ENCODE results near the gene GALNT14.

GALNT14 gene

DNA sequence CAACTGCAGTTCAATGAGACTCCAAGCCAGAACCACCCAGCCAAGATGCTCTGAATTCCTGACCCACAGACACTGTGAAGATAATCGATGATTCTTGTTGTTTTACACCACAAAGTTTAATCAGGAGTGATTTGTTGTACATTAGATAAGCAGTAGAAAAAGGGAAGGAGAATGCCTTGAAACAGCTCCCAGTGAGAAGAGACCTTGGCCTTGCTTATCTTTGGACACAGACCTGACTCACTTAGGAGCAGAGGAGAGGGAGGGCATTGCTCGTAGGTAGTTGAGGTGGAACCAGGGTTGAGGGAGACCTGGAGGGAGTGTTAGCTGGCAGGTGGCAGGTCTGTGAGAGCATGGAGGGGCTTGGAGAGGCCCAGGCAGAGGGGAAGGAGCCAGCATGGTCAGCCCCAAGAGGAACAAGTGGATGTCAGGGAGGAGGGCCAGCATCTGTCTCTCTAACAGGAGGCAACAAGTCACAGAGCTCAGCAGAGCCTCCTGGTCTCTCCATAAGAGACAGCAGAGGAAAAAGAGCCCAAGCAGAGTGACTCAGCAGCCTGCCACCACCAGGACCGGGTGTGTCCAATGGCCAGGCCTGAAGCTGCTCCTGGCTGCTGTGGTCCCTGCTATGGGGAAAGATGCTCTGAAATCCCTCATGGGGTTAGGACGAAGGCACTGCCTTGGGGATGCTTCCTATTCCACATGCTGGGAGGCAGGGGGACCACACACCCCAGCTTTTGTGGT, 169.4 kb downstream of the GALNT14 start:
- DNase-seq = no peak

DNA sequence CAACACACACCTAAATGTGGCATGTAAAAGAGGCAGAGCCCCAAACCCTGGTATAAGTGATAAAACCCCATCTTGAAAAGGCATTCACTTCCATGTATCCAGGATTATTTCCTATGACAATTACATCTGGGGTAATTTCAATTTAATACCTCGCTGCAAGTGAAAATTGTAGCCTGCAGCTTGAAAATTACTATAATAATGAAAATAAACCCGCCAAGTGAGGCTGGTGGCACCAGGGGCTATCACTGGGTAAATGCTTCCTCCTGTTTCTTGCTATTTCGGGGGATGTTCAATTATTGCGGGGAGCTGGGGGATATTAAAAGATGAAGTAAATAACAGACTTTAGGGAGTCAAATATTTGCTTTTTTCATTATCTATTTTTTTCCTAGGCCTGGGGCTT, 171.5 kb downstream of the GALNT14 start:
- DNase-seq = no peak

DNA sequence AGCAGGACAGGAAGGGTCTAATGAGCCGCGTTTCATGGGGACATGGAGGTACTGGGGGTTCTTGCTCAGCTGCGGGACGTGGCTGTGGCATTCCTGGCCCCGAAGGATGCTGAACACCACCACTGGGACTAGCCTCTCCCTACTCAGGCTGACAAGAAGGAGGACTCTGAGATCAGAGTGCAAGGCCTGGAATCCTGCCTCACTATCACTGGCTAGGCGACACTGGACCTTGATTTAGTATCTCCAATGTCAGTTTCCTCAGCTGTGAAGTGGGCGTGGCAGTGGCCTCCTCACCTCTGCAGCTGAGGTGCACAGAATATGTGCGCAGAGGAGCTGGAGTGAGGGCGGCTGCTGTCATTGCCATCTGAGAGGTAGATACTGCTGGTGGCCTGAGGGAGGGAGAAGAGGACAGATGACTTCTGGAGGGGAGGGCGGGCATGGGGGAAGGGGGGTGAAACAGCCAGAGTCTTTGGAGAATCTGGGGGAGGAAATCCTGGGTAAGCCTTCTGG, 173.2 kb downstream of the GALNT14 start:
- no peak for DNase-seq

DNA sequence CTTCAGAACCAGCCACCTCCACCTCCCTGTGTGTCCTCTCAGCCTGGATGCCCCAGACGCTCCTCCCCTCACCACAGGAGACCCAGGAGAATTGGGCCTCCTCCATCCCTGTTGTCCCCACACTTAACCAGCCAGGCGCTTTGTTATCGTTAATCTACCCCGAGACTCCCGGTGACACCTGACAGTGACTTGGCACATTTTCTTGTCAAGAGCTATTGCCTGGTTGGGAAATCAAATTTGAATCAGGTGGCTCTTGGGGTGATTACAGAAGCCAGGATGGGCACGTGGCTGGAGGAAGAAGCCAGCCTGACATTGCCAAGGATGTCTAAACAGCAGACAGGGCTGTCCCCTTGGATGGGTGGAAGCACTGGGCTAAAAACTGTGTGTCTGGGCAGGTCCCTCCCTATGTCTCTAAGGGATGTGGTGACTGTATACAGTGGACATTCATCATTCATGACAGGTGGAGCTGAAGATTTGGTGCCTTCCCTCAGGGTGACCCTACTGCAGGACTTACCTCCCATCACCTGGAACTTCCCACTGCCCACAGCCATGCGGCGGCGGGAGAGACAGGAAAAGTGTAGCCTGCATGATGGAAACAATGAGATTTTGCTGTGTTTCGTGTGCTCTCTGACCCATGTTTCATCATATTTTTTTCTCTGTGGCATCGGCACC, 173.8 kb downstream of the GALNT14 start:
- no peak for DNase-seq

DNA sequence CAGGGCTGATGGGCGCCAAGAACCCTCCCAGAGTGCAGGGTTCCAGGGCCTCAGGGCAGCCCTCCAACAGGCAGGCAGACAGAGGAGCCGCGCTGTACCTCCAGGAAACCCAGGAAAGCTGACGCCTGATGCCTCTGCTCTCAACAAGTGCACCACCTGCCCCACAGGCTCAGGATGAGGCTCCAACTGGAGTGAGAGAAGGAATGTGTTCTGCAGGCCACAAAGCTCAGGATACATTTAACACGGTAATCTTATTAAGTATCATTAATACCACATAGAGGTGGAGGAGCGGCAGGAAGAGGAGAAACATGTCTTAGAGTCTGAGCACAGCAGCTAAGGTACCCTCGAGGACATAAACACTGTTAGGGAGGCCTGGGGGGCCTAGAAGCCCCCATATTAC, 175.1 kb downstream of the GALNT14 start:
- no peak for DNase-seq

DNA sequence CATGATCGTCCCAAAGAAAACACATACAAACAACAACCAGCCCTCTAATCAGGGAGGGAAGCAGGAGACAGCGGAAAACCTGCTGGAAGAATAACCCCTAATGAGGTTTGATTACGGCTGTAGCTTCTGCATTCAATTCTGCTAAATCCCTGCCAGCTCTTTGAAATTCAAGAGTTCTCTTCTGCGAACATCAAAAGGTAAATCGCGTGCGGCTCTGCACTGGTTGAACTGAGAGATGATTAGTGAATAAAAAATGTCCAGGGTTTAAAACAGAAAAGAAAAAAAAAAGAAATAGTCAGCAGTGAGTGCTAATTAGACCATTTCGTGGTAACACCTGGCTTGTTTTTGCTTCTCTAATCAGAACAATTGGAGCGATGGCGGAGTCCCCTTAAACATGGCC, 178.0 kb downstream of the GALNT14 start:
- no peak for DNase-seq

DNA sequence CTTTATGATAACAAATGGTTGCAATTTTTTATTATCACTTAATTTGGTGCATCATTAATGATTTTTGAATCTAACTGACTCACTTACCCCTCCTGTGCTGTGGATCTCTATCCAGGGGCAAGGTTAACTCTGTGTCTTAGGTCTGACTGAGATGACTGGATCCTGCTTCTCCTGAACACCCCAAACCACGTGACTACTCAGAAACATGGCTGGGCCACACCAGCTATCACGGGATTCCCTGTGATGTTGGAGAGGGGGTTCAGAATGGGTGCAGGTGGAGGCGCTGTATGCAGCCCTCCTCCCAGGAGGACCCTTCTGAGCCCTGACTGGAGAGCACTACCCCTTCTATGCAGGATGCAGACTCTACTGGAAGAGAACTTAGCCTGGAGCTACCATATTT, 178.6 kb downstream of the GALNT14 start:
- no peak for DNase-seq

DNA sequence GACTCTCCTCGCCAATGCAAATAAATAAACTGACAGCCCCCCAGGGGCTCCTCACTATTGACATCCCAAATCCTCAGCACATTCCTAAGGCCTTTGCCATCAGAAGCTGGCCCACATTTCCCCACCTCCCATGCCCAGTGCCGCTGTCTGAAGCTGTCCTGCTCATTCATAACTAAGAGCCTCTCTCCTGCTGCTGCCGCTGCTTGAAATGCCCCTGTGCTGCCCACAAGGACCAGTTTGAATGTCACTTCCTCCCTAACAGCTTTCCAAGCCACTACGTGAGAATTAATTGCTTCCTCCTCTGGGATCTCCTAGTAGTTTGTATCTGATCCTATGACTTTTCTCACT, 179.3 kb downstream of the GALNT14 start:
- DNase-seq = no peak

DNA sequence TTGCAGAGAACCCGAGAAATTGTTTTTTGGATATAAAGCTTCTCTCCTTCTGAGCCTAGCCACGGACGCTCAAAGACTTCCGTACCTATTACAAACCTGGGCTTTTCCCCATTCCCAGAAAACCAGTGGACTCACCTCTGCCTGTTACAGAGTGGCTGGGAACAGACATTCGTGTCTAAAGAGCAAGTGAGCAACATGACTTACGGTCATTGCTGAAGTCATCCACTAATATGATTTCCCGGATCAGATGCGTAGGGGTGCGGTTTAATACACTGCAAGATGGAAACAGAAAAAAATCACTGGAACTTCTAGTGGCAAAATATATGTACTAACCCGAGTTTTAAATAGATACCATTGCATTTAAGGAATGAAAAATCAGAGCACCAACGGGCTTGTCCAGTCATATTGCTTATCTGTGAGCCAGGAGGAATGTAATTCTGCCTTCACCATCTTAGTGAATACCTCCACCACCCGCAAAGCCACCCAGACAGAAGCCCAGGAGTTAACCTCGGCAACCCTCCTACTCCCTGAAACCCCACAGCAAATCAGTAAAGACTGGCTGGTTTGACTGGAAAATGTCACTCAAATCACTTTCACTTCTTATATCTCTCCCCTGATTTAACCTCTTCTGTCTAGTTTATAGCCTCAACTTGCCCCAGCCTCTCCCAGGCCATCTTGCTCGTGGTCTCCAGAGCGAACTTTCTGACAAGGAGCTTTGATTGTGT, 179.9 kb downstream of the GALNT14 start:
- no peak for DNase-seq

DNA sequence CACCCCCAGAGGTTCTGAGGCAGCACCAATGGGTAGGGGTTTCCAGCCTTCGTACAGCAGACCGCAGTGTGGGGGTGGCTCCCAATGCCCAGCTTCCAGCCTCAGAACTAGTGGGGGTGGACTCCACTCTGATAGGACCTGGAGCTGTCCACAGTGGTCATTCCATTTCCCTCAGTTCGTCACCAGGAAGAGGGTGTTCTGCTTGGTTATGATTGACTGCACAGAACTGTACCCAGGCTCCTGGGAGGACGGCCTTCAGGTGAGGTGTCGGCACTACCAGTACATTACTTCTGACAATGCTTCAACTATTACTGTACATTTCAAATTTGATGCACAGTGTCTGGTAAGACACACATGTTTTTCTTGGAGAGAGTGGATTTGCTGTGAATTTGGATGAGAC, 180.6 kb downstream of the GALNT14 start:
- no peak for DNase-seq

DNA sequence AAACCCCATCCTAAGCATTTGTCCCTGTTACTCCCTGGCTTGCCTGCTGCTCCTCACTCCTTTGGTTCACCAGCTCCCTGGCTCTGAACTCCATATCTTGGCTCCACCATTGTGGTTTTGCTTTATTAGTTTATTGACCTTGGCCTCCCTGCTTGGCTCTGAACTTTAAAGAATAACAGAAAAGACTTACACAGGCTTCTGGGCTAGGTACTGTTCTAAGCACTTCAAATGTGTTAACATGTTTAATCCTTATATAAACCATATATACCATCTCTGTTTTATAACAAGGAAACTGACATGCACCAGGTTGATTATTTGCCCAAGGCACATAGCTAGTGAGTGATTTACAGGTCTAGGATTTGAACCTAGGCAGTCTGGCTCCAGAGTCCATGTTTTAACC, 181.2 kb downstream of the GALNT14 start:
- DNase-seq = no peak

DNA sequence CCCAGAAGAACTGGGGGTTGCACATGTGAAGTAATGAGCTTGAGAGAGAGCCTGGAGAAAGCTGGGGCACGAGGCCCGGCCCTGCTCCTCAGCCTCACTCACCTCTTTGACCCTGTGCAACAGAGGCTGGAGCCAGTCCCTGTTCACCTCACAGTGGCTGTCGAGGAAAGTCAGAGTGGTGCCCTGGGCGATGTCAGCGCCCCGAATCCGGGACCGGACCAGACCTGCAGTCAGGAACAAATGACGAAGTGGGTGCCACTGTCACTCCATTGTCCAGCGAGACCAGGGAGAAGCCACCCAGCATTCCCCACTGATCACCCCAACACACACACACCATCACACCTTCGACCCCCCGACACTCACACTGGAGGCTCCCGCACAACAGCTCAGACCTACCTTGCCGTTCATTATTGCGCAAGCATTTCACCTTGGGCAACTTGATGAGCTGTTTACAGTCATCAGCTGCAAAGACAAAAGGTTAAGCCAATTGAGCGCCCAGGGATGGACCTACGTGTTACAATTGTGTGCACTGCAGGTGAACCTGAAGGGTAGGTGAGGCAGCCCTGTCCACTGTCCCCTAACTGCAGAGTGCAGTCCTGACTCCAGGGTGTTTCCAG, 182.6 kb downstream of the GALNT14 start:
- no peak for DNase-seq

DNA sequence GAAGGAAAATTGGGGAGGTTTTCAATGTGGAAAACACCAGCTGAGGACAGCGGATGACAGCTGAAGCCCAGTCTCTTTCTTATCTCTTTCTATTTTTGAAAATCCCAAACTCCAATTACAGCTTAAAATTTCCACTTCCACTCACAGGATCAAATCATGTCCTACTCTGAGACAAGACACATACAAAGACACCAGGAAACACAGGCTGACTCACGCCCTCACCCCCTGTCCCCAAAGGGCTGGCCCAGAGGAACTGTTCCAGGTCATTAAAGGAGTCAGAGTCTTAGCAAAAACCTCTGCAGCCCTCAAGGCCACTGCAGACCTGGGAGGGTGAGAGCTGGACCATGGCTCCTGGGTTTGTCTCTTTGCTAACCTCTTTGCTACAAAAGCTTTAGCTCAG, 187.9 kb downstream of the GALNT14 start:
- DNase-seq = no peak

DNA sequence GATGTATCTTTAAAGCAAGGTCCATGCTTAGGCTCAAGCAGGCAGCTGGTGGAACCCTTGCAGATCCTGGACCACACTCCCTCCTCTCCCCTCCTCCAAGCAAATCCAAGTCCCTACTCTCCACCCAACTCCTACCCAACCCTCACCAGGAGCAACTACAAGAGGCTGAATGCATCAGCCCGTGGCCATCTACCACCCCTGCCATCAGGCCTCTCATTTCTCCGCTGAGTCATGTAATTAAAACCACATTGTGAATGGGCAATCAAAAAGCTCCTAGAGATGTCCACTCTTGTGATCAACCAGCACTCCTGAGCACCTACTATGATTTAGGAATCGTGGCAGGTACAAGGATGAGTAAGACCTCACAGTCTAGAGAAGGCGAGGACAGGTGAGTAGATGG, 188.8 kb downstream of the GALNT14 start:
- no peak for DNase-seq

DNA sequence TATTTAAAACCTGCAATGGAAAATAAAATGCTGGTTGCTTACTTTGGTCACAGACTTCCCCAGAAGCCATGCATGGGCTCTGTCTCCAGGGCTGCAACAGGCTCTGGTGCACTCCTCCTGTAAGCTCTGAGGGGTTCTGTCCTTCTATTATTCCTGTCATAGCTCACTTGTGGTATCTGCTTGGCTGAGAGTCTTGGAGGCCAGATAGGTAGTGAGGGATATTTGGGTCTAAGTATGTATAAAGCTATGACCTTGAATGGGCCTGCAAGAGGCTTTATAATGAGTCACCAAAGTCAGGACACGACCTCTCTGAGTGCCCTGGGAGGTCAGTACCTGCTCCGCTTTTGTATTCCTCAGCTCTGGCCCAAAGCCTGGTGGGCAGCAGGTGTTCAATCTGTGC, 189.4 kb downstream of the GALNT14 start:
- no peak for DNase-seq

DNA sequence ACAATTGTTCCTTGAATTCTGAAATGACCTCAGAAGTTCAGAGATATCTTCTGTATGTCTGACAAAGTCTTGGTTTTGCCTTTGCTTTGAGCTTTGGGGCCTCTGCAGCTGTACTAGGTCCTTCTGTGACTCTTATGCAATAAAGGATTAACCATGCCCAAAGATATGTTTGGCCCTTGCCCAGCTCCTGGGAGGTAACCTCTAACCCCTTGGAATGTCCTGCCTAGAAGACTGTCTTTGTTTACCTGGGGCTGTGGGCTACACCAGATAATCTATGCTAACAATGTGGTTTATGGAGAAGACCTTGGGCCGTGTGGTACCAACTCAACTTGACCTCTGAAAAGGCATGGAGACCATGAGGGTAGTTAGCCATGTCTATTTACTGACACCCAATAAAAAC, 190.1 kb downstream of the GALNT14 start:
- no peak for DNase-seq

DNA sequence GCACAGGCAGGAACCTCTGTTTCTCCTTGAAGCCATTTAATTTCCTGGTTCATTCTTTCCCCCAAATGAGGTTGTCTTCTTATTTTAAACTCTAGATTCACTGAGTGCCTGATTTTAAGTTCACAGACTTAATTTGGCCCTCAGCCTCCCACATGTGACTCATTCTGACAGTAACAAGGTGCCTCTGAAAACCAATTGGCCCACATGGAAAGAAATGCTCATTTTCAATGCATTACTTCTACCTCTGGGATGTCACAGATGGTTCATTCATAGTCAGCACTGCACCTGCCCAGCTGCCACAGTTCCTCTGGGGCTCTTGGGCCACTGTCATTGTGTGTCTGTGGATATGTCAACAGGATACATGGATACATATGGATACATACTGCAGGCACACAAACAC, 190.6 kb downstream of the GALNT14 start:
- DNase-seq = no peak

DNA sequence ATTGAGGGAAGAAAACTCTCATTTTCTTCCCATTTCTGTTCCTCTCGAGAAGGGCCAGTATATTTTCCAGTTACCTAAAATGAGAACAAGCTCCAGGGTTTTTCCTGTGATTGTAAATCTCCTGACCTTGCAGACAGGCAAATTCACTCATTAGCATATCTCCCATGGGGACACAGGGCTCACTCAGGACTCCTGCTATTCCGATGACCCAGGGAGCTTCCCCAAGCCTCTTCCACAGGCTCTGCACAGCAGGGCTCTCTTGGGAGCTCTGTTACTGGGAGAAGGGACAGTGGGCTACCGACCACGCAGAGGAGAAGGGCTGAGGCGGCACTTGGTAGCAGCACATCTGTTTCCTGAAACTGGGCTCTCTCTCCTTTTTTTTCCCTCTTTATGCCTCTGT, 195.8 kb downstream of the GALNT14 start:
- no peak for DNase-seq

DNA sequence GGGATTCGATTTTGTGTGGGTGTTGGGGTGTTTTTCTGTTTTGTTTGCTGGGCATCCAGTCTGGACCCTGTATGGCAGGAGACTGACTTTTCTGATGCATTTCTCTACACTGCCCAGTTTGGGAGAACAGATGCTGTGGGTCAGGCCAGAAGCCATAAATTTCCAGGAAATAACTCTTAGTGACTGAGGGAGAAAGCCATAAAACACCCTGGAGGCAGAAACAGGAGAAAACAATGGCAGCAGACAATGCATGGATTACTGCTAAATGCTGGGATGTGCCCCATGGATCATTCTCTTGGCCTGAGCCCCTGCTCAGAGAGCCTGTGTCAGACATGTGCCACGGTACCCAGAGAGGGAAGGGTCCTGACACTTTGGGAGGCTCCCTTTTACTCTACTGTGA, 197.4 kb downstream of the GALNT14 start:
- no peak for DNase-seq

DNA sequence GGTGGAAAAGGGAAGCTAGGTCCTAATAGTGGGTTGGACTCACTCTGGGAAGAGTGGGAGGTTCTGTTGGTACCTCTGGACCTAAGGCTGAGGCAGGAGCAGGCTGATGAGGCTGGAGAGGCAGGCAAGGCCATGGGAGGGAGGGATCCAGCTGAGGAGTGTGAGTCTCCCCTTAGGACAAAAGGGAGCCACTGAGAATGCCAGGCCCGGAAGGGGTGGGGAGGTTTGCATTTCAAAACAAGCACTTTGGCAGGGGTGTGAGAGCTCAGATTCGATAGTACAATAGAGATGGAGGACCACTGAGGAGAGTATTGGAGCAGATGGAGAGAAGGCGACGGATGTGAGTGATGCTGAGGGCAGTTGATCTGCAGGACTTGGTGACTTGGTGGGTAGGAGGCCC, 198.9 kb downstream of the GALNT14 start:
- no peak for DNase-seq

DNA sequence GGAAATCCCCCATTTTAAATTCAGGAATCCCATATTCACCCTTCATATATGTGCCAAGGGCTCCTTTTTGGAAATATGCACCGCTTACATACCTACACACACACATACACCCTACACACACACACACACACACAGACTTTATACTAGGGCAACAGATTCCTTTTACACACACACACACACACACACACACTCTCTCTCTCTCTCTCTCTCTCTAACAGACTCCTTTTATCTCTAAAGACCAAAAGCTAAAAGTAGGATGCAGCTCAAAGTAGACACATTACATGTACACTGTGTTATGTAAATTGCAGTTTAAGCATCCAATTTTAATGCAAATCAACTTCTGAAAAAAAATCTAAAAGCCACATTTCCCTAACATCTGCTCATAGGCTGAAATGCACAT, 200.0 kb downstream of the GALNT14 start:
- DNase-seq = no peak

DNA sequence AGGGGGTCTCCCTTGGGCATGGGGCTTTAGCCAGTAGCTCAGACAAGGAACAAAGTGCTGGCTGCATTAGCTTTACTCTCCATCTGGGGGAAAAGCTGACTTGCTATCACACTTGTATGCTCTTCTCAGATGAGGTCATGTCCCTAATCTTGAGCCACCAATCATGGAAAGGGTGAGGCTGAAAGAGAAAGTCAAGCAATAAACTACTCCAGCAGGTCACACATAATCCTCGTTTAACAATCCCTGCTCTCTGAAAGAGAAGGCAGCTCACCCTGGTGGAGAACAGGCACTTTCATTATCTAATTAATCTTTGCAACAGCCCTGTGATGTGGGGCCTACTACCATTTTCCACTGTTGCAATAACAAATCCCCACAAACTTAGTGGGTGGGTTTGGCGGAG, 201.3 kb downstream of the GALNT14 start:
- DNase-seq = no peak

DNA sequence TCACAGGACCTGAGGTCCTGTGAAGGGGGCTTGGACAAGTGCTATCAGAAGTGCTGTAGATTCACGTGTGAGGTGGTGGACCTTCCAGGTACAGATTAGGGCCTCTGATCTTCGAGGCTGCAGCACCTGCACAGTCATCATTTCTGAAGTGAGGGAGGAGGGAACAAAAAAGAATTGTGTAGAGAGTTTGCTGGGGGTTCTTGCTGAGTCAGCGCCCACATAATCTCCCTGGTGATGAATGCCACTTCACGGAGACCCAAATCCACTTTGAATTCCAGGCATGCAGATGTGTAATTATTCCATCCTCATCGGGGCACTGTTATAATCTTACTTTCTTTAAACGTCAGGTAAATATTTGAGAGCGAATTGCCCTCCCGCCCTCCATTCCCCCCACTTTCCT, 202.4 kb downstream of the GALNT14 start:
- no peak for DNase-seq

DNA sequence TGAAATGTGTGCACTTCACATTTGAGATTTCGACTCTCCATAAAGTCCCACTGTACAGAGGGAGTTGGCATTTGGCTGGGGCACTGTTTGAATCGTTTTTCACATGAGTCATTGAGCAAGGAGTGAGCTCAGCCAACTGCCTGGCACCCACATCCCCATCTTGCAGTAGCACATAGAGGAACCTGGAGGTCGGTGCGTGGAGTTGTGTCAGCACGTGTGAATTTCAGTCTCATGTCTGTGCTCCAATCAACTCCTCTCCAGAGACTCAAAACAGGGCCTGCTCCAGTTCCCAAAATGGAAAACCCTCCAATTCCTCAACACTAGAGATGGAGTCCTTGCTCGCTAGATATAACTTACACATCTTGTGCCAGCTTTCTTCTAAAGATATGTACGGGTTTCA, 204.2 kb downstream of the GALNT14 start:
- peak in 1 of 2 experiments; percentile 7 for DNase-seq
